Immature natural killer cell (primary cell): ENCODE data around the gene D2HGDH. TPM values are rescaled to one million over a fixed set of nuclear protein-coding genes. Genes with fewer than 3 reads are reported as not detected.

ENCODE experiments used
- DNase-seq, 3 donors: peaks; one replicate each; pipeline ENCODE4 v3.0.0; 2022; ENCODE audit warnings: mixed read lengths in 1 of 3
- H3K27ac Mint-ChIP-seq, 6 donors: one replicate each; pipeline ENCODE4 v1.8.0; 2020; ENCODE audit warnings: mixed read lengths in 6 of 6, mild to moderate bottlenecking in 5 of 6, inconsistent platforms in 4 of 6, moderate library complexity in 3 of 6
- H3K27me3 Mint-ChIP-seq, 3 donors: one replicate each; pipeline ENCODE4 v1.8.0; 2020 to 2021; ENCODE audit warnings: low read depth in 3 of 3, mild to moderate bottlenecking in 3 of 3, mixed read lengths in 3 of 3, moderate library complexity in 3 of 3, inconsistent platforms in 1 of 3
- H3K36me3 Mint-ChIP-seq, 3 donors: one replicate each; pipeline ENCODE4 v1.8.0; 2020; ENCODE audit warnings: mixed read lengths in 3 of 3, inconsistent platforms in 2 of 3, mild to moderate bottlenecking in 2 of 3
- H3K4me1 Mint-ChIP-seq, 2 donors: one replicate each; pipeline ENCODE4 v1.8.0; 2020; ENCODE audit warnings: inconsistent platforms in 2 of 2, mild to moderate bottlenecking in 2 of 2, mixed read lengths in 2 of 2, moderate library complexity in 1 of 2
- H3K4me3 Mint-ChIP-seq, 5 donors: one replicate each; pipeline ENCODE4 v1.8.0; 2020; ENCODE audit warnings: mild to moderate bottlenecking in 5 of 5, mixed read lengths in 5 of 5, inconsistent platforms in 3 of 5, moderate library complexity in 3 of 5
- H3K9me3 Mint-ChIP-seq, 6 donors: one replicate each; pipeline ENCODE4 v1.8.0; 2020; ENCODE audit warnings: mild to moderate bottlenecking in 6 of 6, mixed read lengths in 6 of 6, inconsistent platforms in 4 of 6, moderate library complexity in 3 of 6
- polyA plus RNA-seq, 3 donors: library from polyadenylated mRNA; unstranded; fragments of 300-500 nt; fragmentation: Illumina TruSeq; gene quantifications; one replicate each; pipeline ENCODE4 v1.2.3, GENCODE V29; 2021

D2HGDH gene
- 1 to 10 TPM in 2 of 3 donors, under 1 TPM in 1; 0.49 to 2.9 (median 1.5) TPM for polyA plus RNA-seq

DNA sequence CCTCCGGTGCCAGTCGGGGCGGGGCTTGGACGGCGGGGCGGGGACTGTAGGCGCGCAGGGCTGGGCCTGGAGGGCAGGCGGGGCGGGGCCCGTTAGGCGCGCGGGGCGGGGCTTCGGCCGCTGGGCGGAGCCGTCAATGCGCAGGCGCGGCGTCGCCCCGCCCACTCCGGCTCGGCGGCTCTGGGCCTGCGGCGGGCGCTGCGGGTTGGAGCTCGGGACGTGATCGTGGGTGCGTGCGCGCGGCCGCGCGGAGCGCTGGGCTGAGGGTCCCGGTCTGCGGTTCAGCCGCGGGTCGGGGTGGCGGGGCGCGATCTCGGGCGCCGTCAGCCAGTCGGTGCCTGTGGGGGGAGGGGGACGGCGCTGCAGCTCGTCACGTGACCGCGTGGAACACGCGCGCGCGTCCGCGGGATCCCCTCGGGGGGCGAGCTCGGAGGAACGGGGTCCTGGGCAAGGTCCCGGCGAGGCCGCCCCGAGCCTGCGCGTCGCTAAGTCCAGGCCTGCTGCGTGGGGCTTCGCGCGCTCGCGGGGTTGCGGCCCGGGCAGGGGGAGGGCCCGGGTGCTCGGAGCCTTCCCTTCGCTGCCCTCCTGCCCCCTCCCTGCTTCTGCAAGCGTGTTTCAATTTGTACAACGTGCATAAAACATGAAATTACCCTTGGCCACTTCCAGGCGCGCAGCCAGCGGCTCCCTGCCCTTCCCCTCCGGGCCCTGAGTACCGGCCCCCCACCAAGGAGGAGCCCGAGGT lies at the start of gene D2HGDH:
D2HGDH (plus strand) TSS at position 164 of the 742 bp plus-strand sequence. CDS start 595 bp downstream, outside the sequence.
- Mint-ChIP-seq H3K4me1 (peaks cover 23 to 35% of the 10 kb centered on the region in 2 donors), H3K36me3 (peaks cover 0 to 4% (median 3%) of the 10 kb centered on the region in 3 donors), H3K4me3 (peak within 1 kb of the TSS; percentile 81 to 86 (median 82)), H3K27me3 (peaks cover 3 to 26% (median 9%) of the 10 kb centered on the region in 3 donors), H3K9me3 (no peaks in the 10 kb centered on the region), H3K27ac (peak within 1 kb of the TSS; percentile 43 to 86 (median 69))
- peak; percentile 93 to 94 (median 94) for DNase-seq

DNA sequence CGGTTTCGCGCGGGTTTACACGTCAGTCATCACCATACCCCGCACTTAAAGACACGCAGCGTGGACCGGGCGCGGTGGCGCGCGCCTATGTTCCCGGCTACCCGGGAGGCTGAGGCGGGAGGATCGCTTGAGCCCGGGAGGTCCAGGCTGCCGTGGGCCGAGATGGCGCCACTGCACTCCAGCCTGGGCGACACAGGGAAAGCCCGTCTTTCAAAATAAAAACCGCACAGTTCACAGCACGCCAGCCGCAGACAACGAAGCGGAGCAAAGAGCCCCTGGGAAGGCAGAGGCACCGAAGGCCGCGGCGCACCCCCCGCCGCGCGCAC lies 48.1 kb upstream of the D2HGDH start:
- H3K4me3 Mint-ChIP-seq: peak overlapping the region; percentile 88 to 95 (median 89)
- DNase-seq: no peak
- H3K9me3 Mint-ChIP-seq: no peaks in the 10 kb centered on the region
- peaks cover 0 to 6% (median 4%) of the 10 kb centered on the region in 3 donors for H3K36me3 Mint-ChIP-seq
- H3K27me3 Mint-ChIP-seq: peaks cover 3 to 13% (median 3%) of the 10 kb centered on the region in 3 donors
- peaks cover 32 to 34% of the 10 kb centered on the region in 2 donors for H3K4me1 Mint-ChIP-seq
- peak overlapping the region; percentile 53 to 91 (median 82) for H3K27ac Mint-ChIP-seq

DNA sequence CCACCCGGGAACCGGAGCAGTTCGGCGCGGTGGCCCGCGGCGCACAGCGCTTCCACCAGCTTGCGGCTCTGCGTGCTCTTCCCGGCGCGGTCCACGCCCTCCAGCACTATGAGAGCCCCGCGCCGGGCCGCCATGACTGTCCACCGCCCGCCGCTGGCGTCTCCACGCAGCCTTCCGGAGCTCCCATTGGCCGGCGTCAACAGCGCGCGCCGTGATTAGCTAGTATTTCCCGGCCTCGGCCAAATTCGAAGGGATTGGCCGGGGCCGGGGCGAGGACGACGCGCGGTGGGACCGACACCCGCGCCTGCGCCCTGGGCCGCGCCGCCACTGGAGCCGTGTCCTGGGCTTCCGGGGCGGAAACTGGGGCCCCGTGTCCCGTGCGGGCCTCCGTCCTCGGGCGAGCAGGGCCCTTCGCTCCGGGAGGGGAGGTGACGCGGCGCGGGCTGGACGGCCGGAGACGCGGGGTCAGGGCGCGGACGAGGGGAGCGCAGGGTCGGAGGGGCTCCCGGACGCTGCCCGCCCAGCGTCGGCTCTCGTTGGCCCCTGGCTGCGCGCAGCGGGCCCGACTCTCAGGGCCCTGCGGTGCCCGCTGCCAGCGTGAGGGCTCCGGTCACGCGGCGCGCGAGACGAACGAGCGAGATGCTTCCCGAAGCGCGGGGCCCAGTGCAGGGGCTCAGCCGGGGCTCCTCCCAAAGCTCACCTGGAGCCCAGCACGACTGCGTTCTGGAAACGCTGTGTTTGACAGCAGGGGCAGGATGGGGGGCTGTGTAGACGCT lies 47.6 kb upstream of the D2HGDH start, which contains the start of gene DTYMK:
DTYMK (minus strand) TSS at position 166 of the 776 bp plus-strand sequence; CDS start at position 134, 32 bp downstream.
- no peaks in the 10 kb centered on the region for H3K9me3 Mint-ChIP-seq
- peak within 1 kb of the TSS; percentile 88 to 95 (median 91) for H3K4me3 Mint-ChIP-seq
- DNase-seq: peak; percentile 97 to 98 (median 97)
- peaks cover 32 to 34% of the 10 kb centered on the region in 2 donors for H3K4me1 Mint-ChIP-seq
- H3K36me3 Mint-ChIP-seq: peaks cover 0 to 6% (median 0%) of the 10 kb centered on the region in 3 donors
- H3K27me3 Mint-ChIP-seq: peaks cover 3 to 13% (median 3%) of the 10 kb centered on the region in 3 donors
- peak within 1 kb of the TSS; percentile 77 to 94 (median 90) for H3K27ac Mint-ChIP-seq

DNA sequence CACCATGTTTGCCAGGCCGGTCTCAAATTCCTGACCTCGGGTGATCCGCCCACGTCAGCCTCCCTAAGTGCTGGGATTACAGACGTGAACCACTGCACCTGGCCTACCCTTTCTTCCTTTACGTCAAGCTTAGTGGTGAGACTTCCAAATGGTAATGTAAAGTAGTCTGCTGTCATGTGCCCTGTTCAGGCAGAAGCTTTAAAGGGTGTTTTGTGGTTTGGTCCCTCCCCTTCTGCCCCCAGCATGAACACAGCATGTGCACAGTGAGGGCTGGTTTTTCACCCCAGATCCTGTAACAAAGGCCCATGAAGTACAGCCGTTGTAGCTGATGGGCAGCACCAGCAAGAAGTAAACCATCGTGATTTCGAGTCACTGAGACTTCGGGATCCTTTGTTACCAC lies 45.1 kb upstream of the D2HGDH start:
- no peaks in the 10 kb centered on the region for H3K9me3 Mint-ChIP-seq
- peaks cover 0 to 4% (median 0%) of the 10 kb centered on the region in 3 donors for H3K36me3 Mint-ChIP-seq
- H3K4me1 Mint-ChIP-seq: peaks cover 29 to 34% of the 10 kb centered on the region in 2 donors
- DNase-seq: no peak
- peaks cover 3 to 13% (median 3%) of the 10 kb centered on the region in 3 donors for H3K27me3 Mint-ChIP-seq
- H3K4me3 Mint-ChIP-seq: peak overlapping the region in 1 of 5 donors; percentile 15
- H3K27ac Mint-ChIP-seq: peak overlapping the region in 1 of 6 donors; percentile 55

DNA sequence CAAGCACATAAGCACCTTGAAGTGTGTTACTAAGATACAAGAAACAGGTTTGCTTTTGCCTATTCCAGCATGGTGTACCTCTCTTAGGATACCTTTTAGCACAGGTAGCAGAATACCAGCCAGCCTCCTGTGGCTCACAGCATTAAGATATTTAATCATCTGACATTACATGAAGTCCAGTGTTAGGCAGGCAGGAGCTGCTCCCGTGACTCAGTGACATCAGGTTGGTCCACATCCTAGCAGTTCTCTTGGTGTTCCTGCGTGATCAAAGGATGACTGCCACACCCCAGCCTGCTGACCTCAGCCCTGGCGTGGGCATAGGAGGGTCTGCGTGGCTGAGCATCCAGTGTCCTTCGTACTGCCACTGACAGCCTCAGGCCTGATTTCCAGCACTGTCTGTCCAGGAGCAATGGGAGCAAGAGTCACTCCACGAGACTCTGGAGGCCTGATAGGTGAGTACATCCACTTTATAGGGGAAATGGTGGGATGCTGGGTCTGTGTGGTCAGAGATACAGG lies 44.2 kb upstream of the D2HGDH start:
- Mint-ChIP-seq H3K4me1 (peaks cover 24 to 33% of the 10 kb centered on the region in 2 donors), H3K36me3 (no peaks in the 10 kb centered on the region), H3K27ac (no peak overlapping the region), H3K27me3 (peaks cover 3 to 13% (median 3%) of the 10 kb centered on the region in 3 donors), H3K9me3 (no peaks in the 10 kb centered on the region), H3K4me3 (no peak overlapping the region)
- no peak for DNase-seq

DNA sequence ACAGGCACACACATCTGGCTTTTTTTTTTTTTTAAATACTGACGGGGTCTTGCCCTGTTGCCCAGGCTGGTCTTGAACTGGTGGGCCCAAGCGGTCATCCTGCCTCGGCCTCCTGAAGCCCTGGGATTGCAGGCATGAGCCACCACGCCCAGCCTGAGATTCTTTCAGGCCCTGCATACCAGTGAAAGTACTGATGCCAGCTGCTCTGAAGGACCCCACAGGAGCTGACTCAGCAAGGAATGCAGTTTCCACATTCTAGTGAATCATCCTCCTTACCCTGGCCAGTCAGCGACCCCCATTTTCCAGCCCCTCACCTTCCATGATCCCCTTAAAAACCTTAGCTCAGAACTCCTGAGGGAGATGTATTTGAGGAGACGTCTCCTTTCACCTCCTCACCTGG lies 42.0 kb upstream of the D2HGDH start:
- Mint-ChIP-seq H3K4me3 (no peak overlapping the region), H3K27ac (peak overlapping the region in 1 of 6 donors; percentile 34)
- no peak for DNase-seq

DNA sequence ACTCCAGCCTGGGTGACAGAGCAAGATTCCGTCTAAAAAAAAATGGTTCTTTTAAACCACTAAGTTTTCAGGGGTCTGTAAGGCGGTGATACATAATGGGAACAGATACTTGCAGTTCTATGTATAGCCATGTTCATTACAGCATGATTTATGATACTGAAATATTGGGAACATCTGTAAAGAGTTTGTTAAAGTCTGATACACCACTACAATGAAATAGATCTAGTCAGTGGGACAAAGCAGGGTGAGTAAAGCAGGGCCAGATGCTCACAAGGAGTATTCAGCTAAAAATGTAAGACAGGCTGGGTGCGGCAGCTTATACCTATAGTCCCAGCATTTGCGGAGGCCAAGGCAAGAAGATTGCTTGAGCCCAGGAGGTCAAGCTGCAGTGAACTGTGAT lies 38.8 kb upstream of the D2HGDH start:
- peaks cover 0 to 2% of the 10 kb centered on the region in 2 donors for H3K4me1 Mint-ChIP-seq

More for the DNA sequence above, 42.0 kb upstream of the D2HGDH start:
- Mint-ChIP-seq H3K36me3 (no peaks in the 10 kb centered on the region), H3K9me3 (no peaks in the 10 kb centered on the region), H3K4me1 (peaks cover 10 to 20% of the 10 kb centered on the region in 2 donors), H3K27me3 (peaks cover 0 to 5% (median 3%) of the 10 kb centered on the region in 3 donors)

DNA sequence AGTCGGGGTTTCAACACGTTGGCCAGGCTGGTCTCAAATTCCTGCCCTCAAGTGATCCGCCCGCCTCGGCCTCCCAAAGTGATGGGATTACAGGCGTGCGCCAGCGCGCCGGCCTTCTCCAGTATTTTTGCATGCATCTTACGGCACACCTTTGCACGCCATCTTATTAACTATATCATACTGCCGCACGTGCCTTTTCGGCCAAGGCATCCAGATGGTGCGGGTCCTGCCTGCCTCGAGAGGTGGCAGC lies 33.4 kb upstream of the D2HGDH start:
- H3K4me1 Mint-ChIP-seq: peaks cover 7 to 10% of the 10 kb centered on the region in 2 donors
- peak overlapping the region; percentile 27 to 89 (median 72) for H3K27ac Mint-ChIP-seq
- H3K36me3 Mint-ChIP-seq: peaks cover 3 to 6% (median 6%) of the 10 kb centered on the region in 3 donors
- H3K4me3 Mint-ChIP-seq: peak overlapping the region; percentile 83 to 91 (median 87)
- DNase-seq: no peak
- no peaks in the 10 kb centered on the region for H3K9me3 Mint-ChIP-seq
- H3K27me3 Mint-ChIP-seq: peaks cover 2 to 7% (median 3%) of the 10 kb centered on the region in 3 donors

More for the DNA sequence above, 38.8 kb upstream of the D2HGDH start:
- Mint-ChIP-seq H3K9me3 (no peaks in the 10 kb centered on the region), H3K4me3 (no peak overlapping the region), H3K27ac (peak overlapping the region in 1 of 6 donors; percentile 26), H3K36me3 (no peaks in the 10 kb centered on the region), H3K27me3 (peaks cover 0 to 2% (median 1%) of the 10 kb centered on the region in 3 donors)
- no peak for DNase-seq

DNA sequence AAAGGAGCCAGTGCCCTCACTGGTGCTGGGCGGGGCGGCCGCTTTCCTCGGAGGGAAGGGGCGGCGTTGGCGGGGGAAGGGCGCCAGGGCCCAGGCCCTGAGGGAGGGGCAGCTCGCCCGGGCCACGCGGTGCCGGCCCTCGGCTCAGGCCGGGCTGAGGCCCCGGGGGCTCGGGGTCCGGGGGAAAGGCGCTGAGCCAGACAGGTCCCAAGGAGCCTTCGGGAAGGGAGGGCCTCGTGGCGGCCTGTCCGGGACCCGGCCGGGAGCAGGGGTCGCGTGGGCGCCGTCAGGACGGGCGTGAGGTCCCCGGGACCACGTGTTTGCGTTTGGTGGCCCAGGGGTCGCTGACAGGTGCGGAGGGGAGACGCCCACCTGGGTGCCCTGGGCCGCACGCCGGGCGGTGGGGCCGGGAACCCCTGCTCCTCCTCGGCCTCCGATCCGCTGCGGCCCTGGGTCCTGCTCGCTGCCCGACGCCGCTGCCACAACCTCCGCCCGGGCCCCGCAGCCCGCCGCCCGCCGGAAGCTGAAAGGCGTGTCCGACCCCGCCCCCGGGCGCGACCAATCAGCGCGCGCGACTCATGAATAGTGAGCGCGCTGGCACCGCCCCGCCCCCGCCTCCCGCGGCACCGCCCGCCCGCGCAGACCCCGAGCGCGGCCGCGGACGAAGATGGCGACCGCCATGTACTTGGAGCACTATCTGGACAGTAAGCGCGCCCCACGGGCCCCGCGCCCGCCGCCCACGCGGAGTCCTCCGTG lies 32.9 kb upstream of the D2HGDH start, which contains the start of gene ING5:
ING5 (plus strand) TSS at position 641 of the 756 bp plus-strand sequence; CDS start at position 668, 27 bp downstream.
- Mint-ChIP-seq H3K4me3 (peak within 1 kb of the TSS; percentile 83 to 91 (median 87)), H3K9me3 (no peaks in the 10 kb centered on the region), H3K36me3 (peaks cover 4 to 9% (median 9%) of the 10 kb centered on the region in 3 donors), H3K27me3 (peaks cover 2 to 7% (median 3%) of the 10 kb centered on the region in 3 donors), H3K4me1 (peaks cover 7 to 10% of the 10 kb centered on the region in 2 donors), H3K27ac (peak within 1 kb of the TSS; percentile 27 to 89 (median 78))
- peak; percentile 94 to 95 (median 95) for DNase-seq

DNA sequence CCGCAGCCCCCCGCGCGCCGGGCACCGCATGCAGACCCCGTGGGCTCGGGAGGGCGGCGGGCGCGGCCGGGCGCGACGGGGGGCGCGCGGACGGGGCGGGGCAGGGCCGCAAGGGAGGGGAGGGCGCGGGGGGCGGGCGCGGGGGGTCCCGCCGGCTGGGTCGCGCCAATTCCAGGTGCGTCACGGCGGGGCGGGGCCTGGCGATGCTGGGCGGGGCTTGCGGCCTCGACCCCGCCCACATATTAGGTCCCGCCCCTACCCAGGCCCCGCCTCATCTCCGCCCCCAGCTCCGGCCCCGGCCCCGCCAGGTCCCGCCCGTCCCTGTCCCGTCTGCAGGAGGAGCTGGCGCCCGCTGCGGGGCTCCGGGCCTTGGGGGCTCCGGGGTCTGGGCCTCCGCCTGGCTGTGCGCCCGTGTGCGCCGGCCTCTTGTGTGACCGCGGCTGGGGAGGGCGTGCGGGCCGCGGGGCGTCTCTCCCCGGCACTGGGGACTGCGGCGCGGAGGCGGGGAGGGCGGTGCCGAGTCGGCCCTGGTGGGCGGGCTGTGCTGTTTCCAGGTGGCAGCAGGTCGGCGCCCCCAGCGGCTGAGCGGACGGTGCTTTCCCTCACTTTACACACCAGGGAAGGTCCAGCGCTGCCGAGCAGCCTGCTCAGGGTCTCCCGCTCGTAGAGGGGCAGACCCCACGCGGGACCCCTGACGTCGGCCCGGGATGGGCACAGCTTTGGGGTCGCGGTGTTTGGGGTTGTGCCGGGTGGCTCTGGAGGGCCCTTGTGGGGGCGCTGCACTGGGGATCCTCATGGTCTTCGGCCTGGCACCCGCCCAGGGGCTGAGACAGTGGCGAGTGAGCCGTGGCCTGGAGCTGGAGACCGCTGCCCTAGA lies 32.0 kb upstream of the D2HGDH start:
- H3K36me3 Mint-ChIP-seq: peaks cover 6 to 15% (median 12%) of the 10 kb centered on the region in 3 donors
- H3K4me1 Mint-ChIP-seq: peaks cover 7 to 10% of the 10 kb centered on the region in 2 donors
- peak overlapping the region; percentile 23 to 83 (median 66) for H3K27ac Mint-ChIP-seq
- H3K27me3 Mint-ChIP-seq: peaks cover 2 to 7% (median 3%) of the 10 kb centered on the region in 3 donors
- peak overlapping the region; percentile 77 to 83 (median 81) for H3K4me3 Mint-ChIP-seq
- H3K9me3 Mint-ChIP-seq: no peaks in the 10 kb centered on the region
- DNase-seq: peak; percentile 90 to 92 (median 91)

DNA sequence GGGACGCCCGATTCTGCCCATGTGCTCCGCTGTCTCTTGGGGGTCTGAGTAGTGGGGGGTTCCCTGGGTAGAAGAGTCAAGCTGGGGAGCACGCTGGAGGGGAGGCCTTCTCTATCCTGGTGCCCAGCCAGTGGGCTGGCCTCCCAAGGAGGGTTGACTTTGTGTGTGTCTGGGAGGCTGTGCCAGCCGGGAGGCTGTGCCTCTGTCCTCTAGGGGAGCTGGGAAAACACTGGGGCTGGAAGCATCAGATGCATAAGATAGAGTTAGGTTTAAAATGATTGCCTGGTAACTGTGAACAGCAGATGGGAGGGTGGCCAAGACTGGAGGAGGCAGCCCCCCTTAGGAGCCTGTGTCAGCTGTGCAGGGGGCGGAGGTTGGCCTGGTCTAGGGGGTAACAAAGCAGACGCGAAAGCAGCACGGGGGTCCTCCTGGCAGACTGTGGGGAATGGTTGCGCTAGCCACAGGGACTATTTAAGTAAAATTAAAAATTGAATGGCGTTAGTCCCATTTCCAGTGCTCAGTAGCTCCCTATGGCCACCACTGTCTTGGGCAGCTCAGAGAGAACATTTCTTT lies 31.3 kb upstream of the D2HGDH start:
- peak overlapping the region; percentile 77 to 83 (median 81) for H3K4me3 Mint-ChIP-seq
- H3K4me1 Mint-ChIP-seq: peaks cover 7 to 10% of the 10 kb centered on the region in 2 donors
- DNase-seq: no peak
- peaks cover 6 to 17% (median 12%) of the 10 kb centered on the region in 3 donors for H3K36me3 Mint-ChIP-seq
- no peaks in the 10 kb centered on the region for H3K9me3 Mint-ChIP-seq
- H3K27ac Mint-ChIP-seq: peak overlapping the region; percentile 23 to 83 (median 66)
- peaks cover 2 to 7% (median 3%) of the 10 kb centered on the region in 3 donors for H3K27me3 Mint-ChIP-seq

DNA sequence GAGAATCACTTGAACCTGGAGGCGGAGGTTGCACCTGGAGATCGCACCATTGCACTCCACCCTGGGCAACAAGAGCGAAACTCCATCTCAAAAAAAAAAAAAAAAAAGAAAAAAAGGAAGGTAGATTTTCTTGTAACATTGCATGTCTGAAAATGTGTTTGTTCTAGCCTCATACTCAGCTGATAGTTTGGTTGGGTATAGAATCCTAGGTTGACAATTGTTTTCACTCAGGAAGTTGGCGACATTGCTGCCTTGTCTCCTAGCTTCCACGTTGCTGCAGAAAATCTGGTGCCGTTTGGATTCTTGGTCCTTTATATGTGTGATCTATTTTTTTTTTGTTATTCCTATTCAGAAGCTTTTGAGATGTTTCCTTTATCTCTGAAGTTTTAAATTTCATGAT lies 27.9 kb upstream of the D2HGDH start:
- H3K27me3 Mint-ChIP-seq: peaks cover 0 to 3% (median 2%) of the 10 kb centered on the region in 3 donors
- no peak overlapping the region for H3K4me3 Mint-ChIP-seq
- DNase-seq: no peak
- peaks cover 22 to 33% (median 27%) of the 10 kb centered on the region in 3 donors for H3K36me3 Mint-ChIP-seq
- H3K4me1 Mint-ChIP-seq: peaks cover 6 to 7% of the 10 kb centered on the region in 2 donors
- no peak overlapping the region for H3K27ac Mint-ChIP-seq
- no peaks in the 10 kb centered on the region for H3K9me3 Mint-ChIP-seq
